ENCODE data around the gene SYCN. TPM values are rescaled to one million over a fixed set of nuclear protein-coding genes. Genes with fewer than 3 reads are reported as not detected.

Gene SYCN
- total RNA-seq, 1 experiment from 2014 or later: not detected

- CTCF ChIA-PET: no interaction called here
- Histone ChIP-seq H3K9me2 (ENCODE audit: insufficient read depth) (no peaks in the 10 kb centered on the region), H3K9me3 (ENCODE audit: control insufficient read depth in 1 of 2, insufficient read depth in 1 of 2, low read depth in 1 of 2, low read length in 2 of 2) (no peaks in the 10 kb centered on the region), H3K27ac (ENCODE audit: low read depth, low read length) (no peak overlapping the region), H3K4me2 (ENCODE audit: low read length) (no peak overlapping the region), H3K36me3 (ENCODE audit: control insufficient read depth in 1 of 2, insufficient read depth in 2 of 2, low read length in 2 of 2) (no peaks in the 10 kb centered on the region), H3K79me2 (ENCODE audit: insufficient read depth, low read length) (peaks cover 91% of the 10 kb centered on the region), H3K27me3 (ENCODE audit: insufficient read depth, low read length) (no peaks in the 10 kb centered on the region), H3K4me3 (replicated peaks in 1 of 2; ENCODE audit: low read depth in 1 of 2, low read length in 2 of 2) (no peak overlapping the region), H3K9ac (ENCODE audit: low read length) (no peak overlapping the region), H2AFZ (ENCODE audit: low read depth, low read length, poor library complexity, severe bottlenecking) (no peak overlapping the region), H4K20me1 (ENCODE audit: insufficient read depth) (no peaks in the 10 kb centered on the region), H3K4me1 (ENCODE audit: control insufficient read depth in 1 of 2, insufficient read depth in 2 of 2, low read length in 2 of 2) (peaks cover 33 to 35% of the 10 kb centered on the region in 2 experiments)
- POLR2A ChIA-PET: no interaction called here
- no peak for DNase-seq (ENCODE audit: low read depth, low spot score)
- no TSS peak for BruUV-seq (replicated peaks)
- RAD21 ChIA-PET (ENCODE audit: low non-redundant PET in 1 of 2, low total read pairs in 2 of 2, uncharacterized antibody in 2 of 2, unreplicated experiment in 2 of 2): no interaction called here
- ATAC-seq: no peak
- TF ChIP-seq MAX (IDR thresholded peaks at IDR 0.05) (no peak), CEBPB (IDR thresholded peaks at IDR 0.05; ENCODE audit: low read depth) (no peak), REST (IDR thresholded peaks at IDR 0.05; ENCODE audit: low read depth) (no peak)
- intact Hi-C loops (cut with micrococcal nuclease): no loop called here
Observed at GRCh38 chr19:39158646-39159260, 45.3 kb downstream of the SYCN start.

GRCh38 chr19:39157997-39158389 is 46.1 kb downstream of the SYCN start:
- RAD21 ChIA-PET (ENCODE audit: low non-redundant PET in 1 of 2, low total read pairs in 2 of 2, uncharacterized antibody in 2 of 2, unreplicated experiment in 2 of 2): no interaction called here
- Histone ChIP-seq H3K27ac (ENCODE audit: low read depth, low read length) (no peak overlapping the region; the same call in 1 of the 2 replicates), H3K79me2 (ENCODE audit: insufficient read depth, low read length) (peaks cover 91% of the 10 kb centered on the region), H3K4me3 (replicated peaks in 1 of 2; ENCODE audit: low read depth in 1 of 2, low read length in 2 of 2) (no peak overlapping the region), H2AFZ (ENCODE audit: low read depth, low read length, poor library complexity, severe bottlenecking) (no peak overlapping the region), H4K20me1 (ENCODE audit: insufficient read depth) (no peaks in the 10 kb centered on the region), H3K4me1 (ENCODE audit: control insufficient read depth in 1 of 2, insufficient read depth in 2 of 2, low read length in 2 of 2) (peaks cover 37 to 42% of the 10 kb centered on the region in 2 experiments), H3K36me3 (ENCODE audit: control insufficient read depth in 1 of 2, insufficient read depth in 2 of 2, low read length in 2 of 2) (no peaks in the 10 kb centered on the region), H3K4me2 (ENCODE audit: low read length) (no peak overlapping the region), H3K9me3 (ENCODE audit: control insufficient read depth in 1 of 2, insufficient read depth in 1 of 2, low read depth in 1 of 2, low read length in 2 of 2) (no peaks in the 10 kb centered on the region), H3K9me2 (ENCODE audit: insufficient read depth) (no peaks in the 10 kb centered on the region), H3K9ac (ENCODE audit: low read length) (no peak overlapping the region), H3K27me3 (ENCODE audit: insufficient read depth, low read length) (no peaks in the 10 kb centered on the region)
- no peak for ATAC-seq
- no peak for DNase-seq (ENCODE audit: low read depth, low spot score)
- no peak for TF ChIP-seq TCF7L2 (IDR thresholded peaks at IDR 0.05; ENCODE audit: borderline replicate concordance, extremely low read depth, insufficient read depth, insufficient read length)
- no peak for TF ChIP-seq CTCF (IDR thresholded peaks at IDR 0.05 in 2 of 3, conservative IDR thresholded peaks at IDR 0.05 in 1 of 3; ENCODE audit: borderline replicate concordance in 1 of 3, insufficient read depth in 1 of 3, low read depth in 2 of 3, low read length in 2 of 3)
- TF ChIP-seq CBX3 (IDR thresholded peaks at IDR 0.05; ENCODE audit: low read depth): no peak
- TF ChIP-seq FOSL1 (IDR thresholded peaks at IDR 0.05; ENCODE audit: low read depth): no peak
- no peak for TF ChIP-seq SRF (IDR thresholded peaks at IDR 0.05; ENCODE audit: low read depth)
- TF ChIP-seq ZBTB33 (IDR thresholded peaks at IDR 0.05; ENCODE audit: extremely low read depth, insufficient replicate concordance, low read length): no peak
- no peak for TF ChIP-seq SIN3A (IDR thresholded peaks at IDR 0.05; ENCODE audit: low read depth)
- TF ChIP-seq ZFX (IDR thresholded peaks at IDR 0.05): no peak
- BruUV-seq (replicated peaks): no TSS peak
- CTCF ChIA-PET: no interaction called here
- POLR2A ChIA-PET: no interaction called here
- intact Hi-C loops (cut with micrococcal nuclease): no loop called here

Measured in HCT116 (cell line).